CD4-positive, alpha-beta T cell (primary cell): Measurements from ENCODE around the gene AXIN2. TPM values are rescaled to one million over a fixed set of nuclear protein-coding genes. Genes with fewer than 3 reads are reported as not detected.

Experiments
- ATAC-seq: fragments of 200-7000 bp; cut with Tn5 transposase; one replicate; pipeline ENCODE4 v1.10.0; 2022; ENCODE audit warnings: mild to moderate bottlenecking; ENCODE audit not compliant: poor library complexity
- CTCF ChIA-PET: fragments of 350-600 bp; sonication (Branson Sonifier 250); formaldehyde crosslinking; loops from one replicate; lab custom pipeline; 2021; ENCODE audit warnings: antibody characterized with exemption, inconsistent platforms; lab: Charles Lee
- POLR2A ChIA-PET: fragments of 350-600 bp; sonication (Branson Sonifier 250); formaldehyde crosslinking; loops from one replicate; lab custom pipeline; 2021; ENCODE audit warnings: antibody characterized with exemption, inconsistent platforms; lab: Charles Lee
- DNase-seq, 14 experiments: peaks; one replicate each; pipeline ENCODE4 v3.0.0-alpha.2; 2013 to 2020; ENCODE audit warnings: mixed read lengths in 2 of 14
- H3K27ac ChIP-seq, 2 donors: one replicate each; pipeline versions ENCODE4 v1.5.1 to v1.7.0; 2013; ENCODE audit warnings: low read length in 2 of 2, low read depth in 1 of 2, mild to moderate bottlenecking in 1 of 2
- H3K27me3 ChIP-seq, 2 experiments: 1 replicate in 1 of 2; 2 replicates in 1 of 2; pipeline versions ENCODE4 v1.6.1 to v1.7.0; 2013; ENCODE audit warnings: low read length in 2 of 2, control low read depth in 1 of 2, mild to moderate bottlenecking in 1 of 2, moderate library complexity in 1 of 2; ENCODE audit not compliant: insufficient read depth in 2 of 2, control insufficient read depth in 1 of 2
- H3K36me3 ChIP-seq: one replicate; pipeline ENCODE4 v1.6.1; 2013; ENCODE audit warnings: low read length, control low read depth; ENCODE audit not compliant: insufficient read depth
- H3K4me1 ChIP-seq: one replicate; pipeline ENCODE4 v1.6.1; 2013; ENCODE audit warnings: low read length, control low read depth; ENCODE audit not compliant: insufficient read depth
- H3K4me3 ChIP-seq: one replicate; pipeline ENCODE4 v1.5.1; 2013; ENCODE audit warnings: mild to moderate bottlenecking, low read length, moderate library complexity
- H3K9me3 ChIP-seq, 2 experiments: 1 replicate in 1 of 2; 2 replicates in 1 of 2; pipeline versions ENCODE4 v1.6.1 to v1.7.0; 2013; ENCODE audit warnings: low read length in 2 of 2, mild to moderate bottlenecking in 2 of 2, control low read depth in 1 of 2, moderate library complexity in 1 of 2; ENCODE audit not compliant: control insufficient read depth in 1 of 2, insufficient read depth in 1 of 2
- H3K27ac Mint-ChIP-seq: one replicate; pipeline ENCODE4 v1.8.0; 2020; ENCODE audit warnings: mixed read lengths
- H3K27me3 Mint-ChIP-seq: one replicate; pipeline ENCODE4 v1.8.0; 2021; ENCODE audit warnings: mixed read lengths
- H3K36me3 Mint-ChIP-seq: one replicate; pipeline ENCODE4 v1.8.0; 2021; ENCODE audit warnings: low read depth, mixed read lengths
- H3K4me1 Mint-ChIP-seq: one replicate; pipeline ENCODE4 v1.8.0; 2021; ENCODE audit warnings: low read depth, mixed read lengths
- H3K4me3 Mint-ChIP-seq: one replicate; pipeline ENCODE4 v1.8.0; 2020; ENCODE audit warnings: mild to moderate bottlenecking, mixed read lengths
- H3K9me3 Mint-ChIP-seq: one replicate; pipeline ENCODE4 v1.8.0; 2020; ENCODE audit warnings: mixed read lengths
- intact Hi-C, 2 experiments: fragments of 100-400 bp; cut with DNase I in 1 of 2; cut with micrococcal nuclease in 1 of 2; formaldehyde crosslinking; loops; one replicate each; pipeline versions ENCODE4 v1.15.1 to v1.9.0; 2023 to 2025; cut with DNase I, micrococcal nuclease
- total RNA-seq, 174 experiments: library from RNA in 2 of 174; stranded (reverse) in 2 of 174; gene quantifications; one replicate each; pipeline ENCODE4 v1.2.3 and lab custom pipeline; 2021 to 2026
- TF ChIP-seq, protein P1 (sequence below): fragments of 200-600 bp; IDR thresholded peaks from one replicate; pipeline ENCODE4 v1.8.0; 2022; ENCODE audit warnings: antibody characterized with exemption, mild to moderate bottlenecking

The AXIN2 gene
- total RNA-seq, 2 experiments from 2014 or later = 47.9 to 49.8 TPM

DNA sequence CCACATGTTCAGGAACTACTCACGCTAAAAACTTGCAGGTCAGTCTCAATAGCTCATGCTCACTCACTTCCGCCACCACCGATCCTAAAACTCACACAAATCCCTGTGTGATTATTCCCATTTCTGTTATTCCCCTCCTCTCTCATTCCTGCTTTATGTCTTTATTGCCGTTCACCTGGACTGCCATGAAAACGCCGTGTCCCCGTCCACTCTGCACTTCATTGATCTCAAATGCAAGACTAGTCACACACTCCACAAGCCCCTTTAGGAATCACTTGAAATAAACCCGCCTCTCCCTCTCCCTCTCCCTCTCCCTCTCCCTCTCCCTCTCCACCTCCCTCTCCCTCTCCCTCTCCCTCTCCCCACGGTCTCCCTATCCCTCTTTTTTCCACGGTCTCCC is 78.0 kb downstream of the AXIN2 start:
- Mint-ChIP-seq H3K27me3 (peaks cover 6% of the 10 kb centered on the region), H3K36me3 (no peaks in the 10 kb centered on the region), H3K4me3 (no peak overlapping the region), H3K9me3 (no peaks in the 10 kb centered on the region), H3K4me1 (peaks cover 5% of the 10 kb centered on the region), H3K27ac (no peak overlapping the region)
- Histone ChIP-seq H3K36me3 (no peaks in the 10 kb centered on the region), H3K4me3 (no peak overlapping the region), H3K4me1 (no peaks in the 10 kb centered on the region), H3K27ac (no peak overlapping the region), H3K27me3 (peaks cover 0 to 7% of the 10 kb centered on the region in 2 experiments), H3K9me3 (no peaks in the 10 kb centered on the region)
- intact Hi-C loops = no loop called here
- no peak for ATAC-seq
- ChIA-PET POLR2A (no interaction called here), CTCF (no interaction called here)
- no peak for DNase-seq
- TF ChIP-seq, protein P1, sequence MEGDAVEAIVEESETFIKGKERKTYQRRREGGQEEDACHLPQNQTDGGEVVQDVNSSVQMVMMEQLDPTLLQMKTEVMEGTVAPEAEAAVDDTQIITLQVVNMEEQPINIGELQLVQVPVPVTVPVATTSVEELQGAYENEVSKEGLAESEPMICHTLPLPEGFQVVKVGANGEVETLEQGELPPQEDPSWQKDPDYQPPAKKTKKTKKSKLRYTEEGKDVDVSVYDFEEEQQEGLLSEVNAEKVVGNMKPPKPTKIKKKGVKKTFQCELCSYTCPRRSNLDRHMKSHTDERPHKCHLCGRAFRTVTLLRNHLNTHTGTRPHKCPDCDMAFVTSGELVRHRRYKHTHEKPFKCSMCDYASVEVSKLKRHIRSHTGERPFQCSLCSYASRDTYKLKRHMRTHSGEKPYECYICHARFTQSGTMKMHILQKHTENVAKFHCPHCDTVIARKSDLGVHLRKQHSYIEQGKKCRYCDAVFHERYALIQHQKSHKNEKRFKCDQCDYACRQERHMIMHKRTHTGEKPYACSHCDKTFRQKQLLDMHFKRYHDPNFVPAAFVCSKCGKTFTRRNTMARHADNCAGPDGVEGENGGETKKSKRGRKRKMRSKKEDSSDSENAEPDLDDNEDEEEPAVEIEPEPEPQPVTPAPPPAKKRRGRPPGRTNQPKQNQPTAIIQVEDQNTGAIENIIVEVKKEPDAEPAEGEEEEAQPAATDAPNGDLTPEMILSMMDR = no peak

DNA sequence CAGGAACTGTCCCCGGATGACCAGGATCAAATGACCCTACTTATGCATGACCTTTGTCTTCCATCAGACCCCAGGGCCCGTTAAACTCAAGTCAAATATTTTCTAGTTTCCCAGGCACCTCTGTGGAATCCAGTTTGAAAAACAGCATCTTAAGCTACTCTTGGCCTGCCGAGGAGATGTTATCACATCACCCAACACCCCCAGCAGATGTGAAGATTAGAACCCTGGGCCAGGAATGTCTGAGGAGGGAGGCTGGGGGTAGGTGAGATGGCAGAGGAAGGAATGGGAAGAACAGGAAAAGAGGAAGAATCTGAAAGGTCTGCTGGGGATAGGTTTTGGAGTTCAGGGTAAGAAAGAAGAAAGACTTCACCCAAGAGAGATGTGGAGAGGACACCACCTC is 79.2 kb downstream of the AXIN2 start:
- Histone ChIP-seq H3K27ac (no peak overlapping the region), H3K4me3 (no peak overlapping the region), H3K9me3 (no peaks in the 10 kb centered on the region), H3K4me1 (no peaks in the 10 kb centered on the region), H3K27me3 (peaks cover 0 to 5% of the 10 kb centered on the region in 2 experiments), H3K36me3 (no peaks in the 10 kb centered on the region)
- ChIA-PET CTCF (no interaction called here), POLR2A (no interaction called here)
- no peaks in the 10 kb centered on the region for H3K9me3 Mint-ChIP-seq
- TF ChIP-seq, protein P1 = no peak
- DNase-seq (no peak), ATAC-seq (no peak)
- no peak overlapping the region for H3K4me3 Mint-ChIP-seq
- no peaks in the 10 kb centered on the region for H3K36me3 Mint-ChIP-seq
- H3K4me1 Mint-ChIP-seq = peaks cover 4% of the 10 kb centered on the region
- peaks cover 4% of the 10 kb centered on the region for H3K27me3 Mint-ChIP-seq
- no peak overlapping the region for H3K27ac Mint-ChIP-seq
- intact Hi-C loops = no loop called here

GRCh38 chr17:65479282-65479681 is 82.2 kb downstream of the AXIN2 start:
- intact Hi-C loops = no loop called here

More at GRCh38 chr17:65479282-65479681, 82.2 kb downstream of the AXIN2 start:
- H3K9me3 ChIP-seq = no peaks in the 10 kb centered on the region
- POLR2A ChIA-PET = no interaction called here
- ATAC-seq = no peak
- no peak for DNase-seq
- no peaks in the 10 kb centered on the region for H3K36me3 ChIP-seq
- Mint-ChIP-seq H3K27ac (no peak overlapping the region), H3K36me3 (no peaks in the 10 kb centered on the region), H3K9me3 (no peaks in the 10 kb centered on the region), H3K4me1 (no peaks in the 10 kb centered on the region), H3K4me3 (no peak overlapping the region), H3K27me3 (no peaks in the 10 kb centered on the region)
- H3K27me3 ChIP-seq = peaks cover 0 to 2% of the 10 kb centered on the region in 2 experiments
- CTCF ChIA-PET = no interaction called here
- H3K4me1 ChIP-seq = no peaks in the 10 kb centered on the region
- TF ChIP-seq, protein P1 = no peak
- no peak overlapping the region for H3K27ac ChIP-seq
- no peak overlapping the region for H3K4me3 ChIP-seq
